ENCODE results near the gene RAB11FIP3.
"Not testable (repeated sequence)": the region's sequence is repeated elsewhere in the genome, so short reads cannot be mapped to it uniquely, and the experiment has no call there.

Gene RAB11FIP3

GRCh38 chr16:381012-381788, 44.2 kb upstream of the RAB11FIP3 start:
- peaks cover 22% of the 10 kb centered on the region; the same call in 1 of the 2 replicates for H3K4me1 ChIP-seq (ENCODE audit: insufficient read depth, low read length)
- H3K36me3 ChIP-seq (ENCODE audit: insufficient read depth, low read depth, low read length): peaks cover 11% of the 10 kb centered on the region
- peak overlapping the region; percentile 80; the same call in 1 of the 2 replicates for H3K9ac ChIP-seq (ENCODE audit: low read depth, low read length)
- no peaks in the 10 kb centered on the region for H3K9me3 ChIP-seq (ENCODE audit: insufficient read depth, low read depth, low read length)
- H3K27me3 ChIP-seq (ENCODE audit: insufficient read depth, low read length): peaks cover 15% of the 10 kb centered on the region
- peak overlapping the region; percentile 47 for H3K27ac ChIP-seq (ENCODE audit: low read length)
- H3K4me3 ChIP-seq (ENCODE audit: low read length): peak overlapping the region; percentile 84

DNA sequence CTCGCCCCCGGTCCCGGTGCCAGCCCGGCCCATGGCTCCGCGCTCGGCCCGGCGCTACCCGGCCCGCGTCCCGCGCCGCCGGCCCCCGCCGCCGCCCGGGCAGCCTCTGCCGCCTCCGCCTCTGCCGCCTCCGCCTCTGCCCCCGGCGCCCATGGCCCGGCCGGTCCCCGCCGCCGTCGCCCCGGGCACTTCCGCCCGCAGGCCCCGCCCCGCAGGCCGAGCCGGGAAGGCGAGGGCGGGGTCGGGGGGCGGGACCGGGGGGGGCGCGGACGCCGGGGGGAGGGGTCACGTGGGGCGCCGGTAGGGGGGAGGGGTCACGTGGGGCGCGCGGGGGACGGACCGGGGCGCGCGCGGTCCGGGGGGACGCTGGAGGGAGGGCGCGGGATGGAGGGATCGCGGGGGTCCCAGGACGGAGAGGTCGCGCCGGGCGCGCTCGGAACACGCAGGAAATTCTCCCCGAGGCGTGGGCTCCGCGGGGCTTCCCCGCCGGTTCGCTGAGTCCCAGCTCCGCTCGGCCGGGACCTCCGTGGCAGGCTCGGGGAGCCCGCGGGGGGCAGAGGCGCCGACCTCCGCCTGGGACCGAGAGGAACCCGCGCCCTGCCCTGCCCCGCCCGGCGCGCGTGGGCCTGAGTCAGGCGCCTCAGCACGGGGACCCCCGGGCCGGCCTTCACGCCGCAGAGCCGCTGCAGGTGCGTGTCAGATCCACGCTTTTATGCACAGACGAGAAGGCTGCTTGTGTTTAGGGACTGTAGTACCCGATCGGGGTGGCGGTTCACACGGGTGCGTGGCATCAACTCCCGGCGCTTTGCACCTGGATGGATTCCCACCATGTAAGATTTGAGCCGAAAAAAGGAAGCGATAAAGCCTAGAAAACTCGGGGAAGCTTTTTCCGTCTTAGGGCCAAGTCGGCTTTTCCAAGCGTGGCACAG, 43.4 kb upstream of the RAB11FIP3 start, which contains the start of gene PGAP6:
Gene PGAP6, minus strand, starts transcription at position 190 of the 929 bp plus-strand sequence. Its CDS starts 157 bp downstream, at position 33.
- Histone ChIP-seq H3K4me1 (ENCODE audit: insufficient read depth, low read length) (peaks cover 22% of the 10 kb centered on the region; the same call in 1 of the 2 replicates), H3K36me3 (ENCODE audit: insufficient read depth, low read depth, low read length) (peaks cover 3% of the 10 kb centered on the region; the same call in 1 of the 2 replicates), H3K27ac (ENCODE audit: low read length) (peak within 1 kb of the TSS; percentile 47)

GRCh38 chr16:383326-384051, 42.0 kb upstream of the RAB11FIP3 start:
- Histone ChIP-seq H3K4me1 (ENCODE audit: insufficient read depth, low read length) (peaks cover 24% of the 10 kb centered on the region), H3K4me3 (ENCODE audit: low read length) (peak overlapping the region; percentile 85), H3K9me3 (ENCODE audit: insufficient read depth, low read depth, low read length) (no peaks in the 10 kb centered on the region), H3K36me3 (ENCODE audit: insufficient read depth, low read depth, low read length) (no peaks in the 10 kb centered on the region), H3K9ac (ENCODE audit: low read depth, low read length) (peak overlapping the region; percentile 73; the same call in 1 of the 2 replicates), H3K27me3 (ENCODE audit: insufficient read depth, low read length) (peaks cover 15% of the 10 kb centered on the region), H3K27ac (ENCODE audit: low read length) (peak overlapping the region; percentile 20)

More for the DNA sequence above, 43.4 kb upstream of the RAB11FIP3 start, which contains the start of gene PGAP6:
- no peaks in the 10 kb centered on the region for H3K9me3 ChIP-seq (ENCODE audit: insufficient read depth, low read depth, low read length)
- peak within 1 kb of the TSS; percentile 80; the same call in 1 of the 2 replicates for H3K9ac ChIP-seq (ENCODE audit: low read depth, low read length)
- peak within 1 kb of the TSS; percentile 85 for H3K4me3 ChIP-seq (ENCODE audit: low read length)
- peaks cover 15% of the 10 kb centered on the region for H3K27me3 ChIP-seq (ENCODE audit: insufficient read depth, low read length)

DNA sequence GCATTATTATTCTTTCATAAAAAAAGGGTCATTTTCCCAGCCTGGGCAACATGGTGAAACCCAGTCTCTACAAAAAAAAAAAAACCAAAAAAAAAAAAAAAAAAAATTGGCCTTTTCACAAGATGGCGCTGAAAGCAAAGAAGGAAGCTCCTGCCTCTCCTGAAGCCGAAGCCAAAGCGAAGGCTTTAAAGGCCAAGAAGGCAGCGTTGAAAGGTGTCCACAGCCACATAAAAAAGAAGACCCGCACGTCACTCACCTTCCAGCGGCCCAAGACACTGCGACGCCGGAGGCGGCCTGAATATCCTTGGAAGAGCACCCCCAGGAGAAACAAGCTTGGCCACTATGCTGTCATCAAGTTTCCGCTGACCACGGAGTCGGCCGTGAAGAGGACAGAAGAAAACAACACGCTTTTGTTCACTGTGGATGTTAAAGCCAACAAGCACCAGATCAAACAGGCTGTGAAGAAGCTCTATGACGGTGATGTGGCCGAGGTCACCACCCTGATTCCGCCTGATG, 38.8 kb upstream of the RAB11FIP3 start:
- Histone ChIP-seq H3K9me3 (ENCODE audit: insufficient read depth, low read depth, low read length) (no peaks in the 10 kb centered on the region), H3K27ac (ENCODE audit: low read length) (no peak overlapping the region), H3K4me3 (ENCODE audit: low read length) (no peak overlapping the region), H3K4me1 (ENCODE audit: insufficient read depth, low read length) (peaks cover 11% of the 10 kb centered on the region), H3K36me3 (ENCODE audit: insufficient read depth, low read depth, low read length) (no peaks in the 10 kb centered on the region), H3K9ac (ENCODE audit: low read depth, low read length) (no peak overlapping the region), H3K27me3 (ENCODE audit: insufficient read depth, low read length) (peaks cover 15% of the 10 kb centered on the region)

GRCh38 chr16:387761-388666, 37.4 kb upstream of the RAB11FIP3 start:
- H3K4me1 ChIP-seq (ENCODE audit: insufficient read depth, low read length): peaks cover 11% of the 10 kb centered on the region
- not testable (repeated sequence) for H3K27ac ChIP-seq (ENCODE audit: low read length); H3K27me3 ChIP-seq (ENCODE audit: insufficient read depth, low read length); H3K9me3 ChIP-seq (ENCODE audit: insufficient read depth, low read depth, low read length); H3K4me3 ChIP-seq (ENCODE audit: low read length); H3K36me3 ChIP-seq (ENCODE audit: insufficient read depth, low read depth, low read length); H3K9ac ChIP-seq (ENCODE audit: low read depth, low read length)

- H3K27ac ChIP-seq (ENCODE audit: low read length): no peak overlapping the region
These were observed 36.1 kb upstream of the RAB11FIP3 start for GRCh38 chr16:389352-389751.

GRCh38 chr16:391885-392335, 33.5 kb upstream of the RAB11FIP3 start:
- H3K36me3 ChIP-seq (ENCODE audit: insufficient read depth, low read depth, low read length): no peaks in the 10 kb centered on the region
- peaks cover 8% of the 10 kb centered on the region for H3K4me1 ChIP-seq (ENCODE audit: insufficient read depth, low read length)
- H3K9me3 ChIP-seq (ENCODE audit: insufficient read depth, low read depth, low read length): peaks cover 5% of the 10 kb centered on the region; the same call in 1 of the 2 replicates
- H3K4me3 ChIP-seq (ENCODE audit: low read length): no peak overlapping the region
- no peak overlapping the region for H3K9ac ChIP-seq (ENCODE audit: low read depth, low read length)
- H3K27ac ChIP-seq (ENCODE audit: low read length): no peak overlapping the region
- H3K27me3 ChIP-seq (ENCODE audit: insufficient read depth, low read length): no peaks in the 10 kb centered on the region

More at GRCh38 chr16:389352-389751, 36.1 kb upstream of the RAB11FIP3 start:
- no peak overlapping the region for H3K9ac ChIP-seq (ENCODE audit: low read depth, low read length)
- no peak overlapping the region for H3K4me3 ChIP-seq (ENCODE audit: low read length)
- no peaks in the 10 kb centered on the region for H3K27me3 ChIP-seq (ENCODE audit: insufficient read depth, low read length)
- H3K4me1 ChIP-seq (ENCODE audit: insufficient read depth, low read length): peaks cover 2% of the 10 kb centered on the region
- no peaks in the 10 kb centered on the region for H3K36me3 ChIP-seq (ENCODE audit: insufficient read depth, low read depth, low read length)
- peaks cover 5% of the 10 kb centered on the region; the same call in 1 of the 2 replicates for H3K9me3 ChIP-seq (ENCODE audit: insufficient read depth, low read depth, low read length)

GRCh38 chr16:392450-393030, 32.9 kb upstream of the RAB11FIP3 start:
- Histone ChIP-seq H3K9ac (ENCODE audit: low read depth, low read length) (no peak overlapping the region), H3K27me3 (ENCODE audit: insufficient read depth, low read length) (no peaks in the 10 kb centered on the region), H3K4me3 (ENCODE audit: low read length) (no peak overlapping the region), H3K9me3 (ENCODE audit: insufficient read depth, low read depth, low read length) (peaks cover 5% of the 10 kb centered on the region; the same call in 1 of the 2 replicates), H3K27ac (ENCODE audit: low read length) (no peak overlapping the region), H3K4me1 (ENCODE audit: insufficient read depth, low read length) (peaks cover 8% of the 10 kb centered on the region), H3K36me3 (ENCODE audit: insufficient read depth, low read depth, low read length) (no peaks in the 10 kb centered on the region)

DNA sequence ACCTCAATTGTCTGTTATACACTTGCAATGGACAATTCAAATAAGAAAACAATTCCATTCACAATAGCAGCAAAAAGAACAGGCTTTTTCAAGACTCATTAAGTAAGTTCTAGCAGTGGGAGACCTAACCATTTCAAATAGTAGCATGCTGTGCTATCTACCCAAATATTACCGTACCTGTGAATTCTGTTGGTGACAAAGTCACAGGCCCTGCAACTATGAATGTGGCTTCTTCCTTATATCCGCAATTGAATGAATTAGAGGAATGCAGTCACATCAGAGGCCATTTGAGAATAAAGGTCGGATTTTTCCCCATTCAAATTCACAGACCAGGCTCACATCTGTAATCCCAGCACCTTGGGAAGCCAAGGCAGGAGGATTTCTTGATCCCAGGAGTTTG, 29.2 kb upstream of the RAB11FIP3 start:
- peaks cover 28% of the 10 kb centered on the region for H3K36me3 ChIP-seq (ENCODE audit: insufficient read depth, low read depth, low read length)
- H3K4me3 ChIP-seq (ENCODE audit: low read length): peak overlapping the region; percentile 74
- peak overlapping the region; percentile 75; the same call in 1 of the 2 replicates for H3K9ac ChIP-seq (ENCODE audit: low read depth, low read length)
- no peaks in the 10 kb centered on the region for H3K27me3 ChIP-seq (ENCODE audit: insufficient read depth, low read length)
- H3K27ac ChIP-seq (ENCODE audit: low read length): no peak overlapping the region
- peaks cover 5% of the 10 kb centered on the region; the same call in 1 of the 2 replicates for H3K9me3 ChIP-seq (ENCODE audit: insufficient read depth, low read depth, low read length)
- peaks cover 6% of the 10 kb centered on the region; the same call in 1 of the 2 replicates for H3K4me1 ChIP-seq (ENCODE audit: insufficient read depth, low read length)

GRCh38 chr16:396605-397004, 28.8 kb upstream of the RAB11FIP3 start:
- Histone ChIP-seq H3K27ac (ENCODE audit: low read length) (no peak overlapping the region), H3K27me3 (ENCODE audit: insufficient read depth, low read length) (no peaks in the 10 kb centered on the region), H3K9me3 (ENCODE audit: insufficient read depth, low read depth, low read length) (peaks cover 5% of the 10 kb centered on the region; the same call in 1 of the 2 replicates), H3K4me1 (ENCODE audit: insufficient read depth, low read length) (peaks cover 6% of the 10 kb centered on the region; the same call in 1 of the 2 replicates), H3K4me3 (ENCODE audit: low read length) (peak overlapping the region; percentile 74), H3K36me3 (ENCODE audit: insufficient read depth, low read depth, low read length) (peaks cover 28% of the 10 kb centered on the region), H3K9ac (ENCODE audit: low read depth, low read length) (peak overlapping the region; percentile 75; the same call in 1 of the 2 replicates)
